Uterus (tissue), 4 donors: ENCODE results near the gene PRRX2. TPM values are rescaled to one million over a fixed set of nuclear protein-coding genes. Genes with fewer than 3 reads are reported as not detected.
"Not testable (repeated sequence)": the region's sequence is repeated elsewhere in the genome, so short reads cannot be mapped to it uniquely, and the experiment has no call there.

Experiments used
- DNase-seq, 2 donors: peaks; one replicate each; pipeline ENCODE4 v3.0.0-alpha.2; 2019 to 2020
- H3K27ac ChIP-seq, 2 donors: fragments of 200-600 bp; sonication (generic); 1 replicate in 1 of 2; 2 replicates in 1 of 2; pipeline ENCODE4 v1.5.1; 2016 to 2018
- H3K27me3 ChIP-seq, 2 donors: fragments of 200-600 bp; sonication (generic); one replicate each; pipeline ENCODE4 v1.5.1; 2018 to 2019; ENCODE audit warnings: control low read depth in 1 of 2
- H3K36me3 ChIP-seq, 2 donors: fragments of 200-600 bp; sonication (generic); one replicate each; pipeline ENCODE4 v1.5.1; 2019; ENCODE audit warnings: control low read depth in 1 of 2
- H3K4me1 ChIP-seq, 2 donors: fragments of 200-600 bp; sonication (generic); one replicate each; pipeline ENCODE4 v1.5.1; 2018 to 2019; ENCODE audit warnings: control low read depth in 1 of 2
- H3K4me3 ChIP-seq, 2 donors: fragments of 200-600 bp; sonication (generic); 1 replicate in 1 of 2; 2 replicates in 1 of 2; pipeline ENCODE4 v1.5.1; 2018 to 2019; ENCODE audit warnings: mild to moderate bottlenecking in 1 of 2
- H3K9me3 ChIP-seq, 2 donors: fragments of 200-600 bp; sonication (generic); one replicate each; pipeline ENCODE4 v1.5.1; 2019; ENCODE audit warnings: control low read depth in 1 of 2
- CTCF ChIP-seq, 4 experiments: fragments of 200-600 bp in 2 of 4; fragments of 450-650 bp in 2 of 4; sonication (generic) in 2 of 4; IDR thresholded peaks; one replicate each; pipeline ENCODE4 v1.5.1; 2016 to 2019; ENCODE audit warnings: antibody characterized with exemption in 4 of 4, mild to moderate bottlenecking in 2 of 4, moderate library complexity in 1 of 4
- POLR2A ChIP-seq, 2 donors: fragments of 450-650 bp; IDR thresholded peaks; one replicate each; pipeline ENCODE4 v1.6.1; 2016; ENCODE audit warnings: antibody characterized with exemption in 2 of 2, mild to moderate bottlenecking in 1 of 2, moderate library complexity in 1 of 2
- intact Hi-C: fragments of 100-400 bp; cut with DNase I; formaldehyde crosslinking; loops from one replicate; pipeline ENCODE4 v1.15.1; 2023; ENCODE audit warnings: low total_unique reads
- total RNA-seq, 4 donors: library from RNA; depleted of rRNA in 3 of 4; stranded (reverse); fragments of >200 nt in 3 of 4; gene quantifications; one replicate each; pipeline versions ENCODE4 v1.1.0 to v1.2.4, GENCODE V29; 2014 to 2023
- donor health status: DM: yes; HTN: yes; CAD: no.

PRRX2 gene
- total RNA-seq, 4 donors from 2014 or later: 3.5 to 5.5 TPM; not detected in 2

GRCh38 chr9:129755151-129755550, 89.7 kb downstream of the PRRX2 start:
- Histone ChIP-seq H3K4me1 (peaks cover 0 to 3% of the 10 kb centered on the region in 2 donors), H3K4me3 (no peak overlapping the region), H3K27ac (no peak overlapping the region), H3K9me3 (no peaks in the 10 kb centered on the region), H3K27me3 (no peaks in the 10 kb centered on the region), H3K36me3 (no peaks in the 10 kb centered on the region)
- intact Hi-C loops: no loop called here
- TF ChIP-seq POLR2A (IDR thresholded peaks at IDR 0.05): no peak
- no peak for TF ChIP-seq CTCF (IDR thresholded peaks at IDR 0.05)
- no peak for DNase-seq

GRCh38 chr9:129756191-129756590, 90.7 kb downstream of the PRRX2 start:
- Histone ChIP-seq H3K9me3 (no peaks in the 10 kb centered on the region), H3K27ac (no peak overlapping the region), H3K27me3 (no peaks in the 10 kb centered on the region), H3K4me3 (no peak overlapping the region), H3K36me3 (no peaks in the 10 kb centered on the region), H3K4me1 (peaks cover 0 to 3% of the 10 kb centered on the region in 2 donors)
- DNase-seq: no peak
- intact Hi-C loops: no loop called here
- TF ChIP-seq POLR2A (IDR thresholded peaks at IDR 0.05) (no peak), CTCF (IDR thresholded peaks at IDR 0.05) (no peak)

GRCh38 chr9:129757045-129757444, 91.6 kb downstream of the PRRX2 start:
- intact Hi-C loops: no loop called here
- no peak overlapping the region for H3K4me3 ChIP-seq
- no peaks in the 10 kb centered on the region for H3K27me3 ChIP-seq
- DNase-seq: no peak
- no peak for TF ChIP-seq POLR2A (IDR thresholded peaks at IDR 0.05)
- no peak for TF ChIP-seq CTCF (IDR thresholded peaks at IDR 0.05)
- H3K9me3 ChIP-seq: no peaks in the 10 kb centered on the region
- H3K36me3 ChIP-seq: no peaks in the 10 kb centered on the region
- no peak overlapping the region for H3K27ac ChIP-seq
- H3K4me1 ChIP-seq: peaks cover 0 to 3% of the 10 kb centered on the region in 2 donors

GRCh38 chr9:129759319-129759718, 93.9 kb downstream of the PRRX2 start:
- no peak overlapping the region for H3K27ac ChIP-seq
- H3K36me3 ChIP-seq: no peaks in the 10 kb centered on the region
- intact Hi-C loops: no loop called here
- no peaks in the 10 kb centered on the region for H3K4me1 ChIP-seq
- H3K9me3 ChIP-seq: no peaks in the 10 kb centered on the region
- no peak for DNase-seq
- TF ChIP-seq CTCF (IDR thresholded peaks at IDR 0.05) (no peak), POLR2A (IDR thresholded peaks at IDR 0.05) (no peak)
- H3K4me3 ChIP-seq: no peak overlapping the region
- no peaks in the 10 kb centered on the region for H3K27me3 ChIP-seq

- no peak for TF ChIP-seq CTCF (IDR thresholded peaks at IDR 0.05)
- no peak for TF ChIP-seq POLR2A (IDR thresholded peaks at IDR 0.05)
- H3K4me3 ChIP-seq: no peak overlapping the region
- no peak for DNase-seq
- no peaks in the 10 kb centered on the region for H3K9me3 ChIP-seq
- no peaks in the 10 kb centered on the region for H3K27me3 ChIP-seq
- H3K36me3 ChIP-seq: no peaks in the 10 kb centered on the region
- H3K27ac ChIP-seq: no peak overlapping the region
- no peaks in the 10 kb centered on the region for H3K4me1 ChIP-seq
- intact Hi-C loops: no loop called here
Observed at GRCh38 chr9:129759804-129760502, 94.5 kb downstream of the PRRX2 start.

GRCh38 chr9:129760784-129761183, 95.3 kb downstream of the PRRX2 start:
- H3K9me3 ChIP-seq, H3K4me1 ChIP-seq, H3K36me3 ChIP-seq, intact Hi-C loops, H3K27me3 ChIP-seq, H3K4me3 ChIP-seq, DNase-seq: not testable (repeated sequence)
- H3K27ac ChIP-seq: peak overlapping the region; percentile 46 to 80
